ENCODE results near the gene TM9SF3. TPM values are rescaled to one million over a fixed set of nuclear protein-coding genes. Genes with fewer than 3 reads are reported as not detected.

Gene TM9SF3
- total and polyA plus RNA-seq, 8 donors: 28.6 to 343 (median 72.2) TPM

DNA sequence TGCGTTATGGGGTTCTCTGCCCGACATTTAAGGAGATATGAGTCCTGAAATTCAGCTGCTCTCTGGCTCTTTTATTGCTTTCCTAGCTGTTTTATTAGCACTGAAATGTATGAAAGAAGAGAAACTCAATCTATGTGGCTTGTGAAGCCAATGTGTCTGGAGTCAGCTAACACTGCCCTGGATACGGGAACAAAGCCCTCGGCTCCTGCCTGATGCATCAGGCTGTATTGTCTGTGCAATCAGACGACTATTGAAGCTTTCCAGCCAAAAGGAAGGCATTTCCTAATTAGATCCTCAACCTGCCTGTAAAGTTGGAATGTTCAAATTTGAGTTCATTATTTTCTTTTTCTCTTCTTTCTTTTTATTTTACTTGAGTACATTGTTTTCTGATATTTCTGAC is 22.0 kb upstream of the TM9SF3 start:
- WGBS, 5 donors: 44 to 62% (median 46%) methylated on average over 5 of the region's 5 CpGs

DNA sequence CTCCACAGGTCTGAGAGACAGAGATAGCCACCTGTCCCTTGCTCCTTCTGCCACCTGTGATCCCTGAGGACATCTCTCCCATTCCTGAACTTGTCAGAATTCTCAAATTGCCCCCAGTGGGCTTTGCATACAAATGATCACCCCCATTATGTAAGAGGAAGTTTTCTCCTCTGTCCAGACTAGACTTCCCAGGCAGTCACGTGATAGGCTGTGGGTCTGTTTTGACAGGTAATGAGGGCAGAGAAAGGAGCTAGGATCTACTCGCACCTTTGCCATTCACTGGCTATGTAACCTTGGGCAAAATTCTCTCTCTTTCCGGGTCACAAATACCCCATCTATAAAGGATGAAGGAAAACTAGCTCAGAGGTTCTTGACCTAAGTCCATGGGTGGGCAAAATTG is 21.4 kb upstream of the TM9SF3 start:
- H3K4me3 ChIP-seq: no peak overlapping the region
- no peaks in the 10 kb centered on the region for H3K36me3 ChIP-seq
- no peaks in the 10 kb centered on the region for H3K27me3 ChIP-seq
- no peak for DNase-seq
- H3K9me3 ChIP-seq: no peaks in the 10 kb centered on the region
- peaks cover 16 to 46% (median 31%) of the 10 kb centered on the region in 4 donors for H3K4me1 ChIP-seq
- TF ChIP-seq, protein P1, sequence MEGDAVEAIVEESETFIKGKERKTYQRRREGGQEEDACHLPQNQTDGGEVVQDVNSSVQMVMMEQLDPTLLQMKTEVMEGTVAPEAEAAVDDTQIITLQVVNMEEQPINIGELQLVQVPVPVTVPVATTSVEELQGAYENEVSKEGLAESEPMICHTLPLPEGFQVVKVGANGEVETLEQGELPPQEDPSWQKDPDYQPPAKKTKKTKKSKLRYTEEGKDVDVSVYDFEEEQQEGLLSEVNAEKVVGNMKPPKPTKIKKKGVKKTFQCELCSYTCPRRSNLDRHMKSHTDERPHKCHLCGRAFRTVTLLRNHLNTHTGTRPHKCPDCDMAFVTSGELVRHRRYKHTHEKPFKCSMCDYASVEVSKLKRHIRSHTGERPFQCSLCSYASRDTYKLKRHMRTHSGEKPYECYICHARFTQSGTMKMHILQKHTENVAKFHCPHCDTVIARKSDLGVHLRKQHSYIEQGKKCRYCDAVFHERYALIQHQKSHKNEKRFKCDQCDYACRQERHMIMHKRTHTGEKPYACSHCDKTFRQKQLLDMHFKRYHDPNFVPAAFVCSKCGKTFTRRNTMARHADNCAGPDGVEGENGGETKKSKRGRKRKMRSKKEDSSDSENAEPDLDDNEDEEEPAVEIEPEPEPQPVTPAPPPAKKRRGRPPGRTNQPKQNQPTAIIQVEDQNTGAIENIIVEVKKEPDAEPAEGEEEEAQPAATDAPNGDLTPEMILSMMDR (IDR thresholded peaks at IDR 0.05): no peak
- TF ChIP-seq POLR2AphosphoS5 (IDR thresholded peaks at IDR 0.05) (no peak), EP300 (IDR thresholded peaks at IDR 0.05) (no peak), POLR2A (IDR thresholded peaks at IDR 0.05) (no peak)
- intact Hi-C loops (cut with DNase I; ENCODE audit: low total_unique reads): no loop called here
- WGBS, 5 donors: 47 to 69% (median 51%) methylated on average over 3 of the region's 3 CpGs
- H3K27ac ChIP-seq: no peak overlapping the region

More for the DNA sequence above, 22.0 kb upstream of the TM9SF3 start:
- Histone ChIP-seq H3K27me3 (no peaks in the 10 kb centered on the region), H3K4me3 (no peak overlapping the region), H3K27ac (peak overlapping the region in 4 of 5 donors; percentile 20 to 88 (median 82)), H3K4me1 (peaks cover 16 to 49% (median 37%) of the 10 kb centered on the region in 4 donors), H3K36me3 (no peaks in the 10 kb centered on the region), H3K9me3 (no peaks in the 10 kb centered on the region)
- DNase-seq: no peak
- no peak for TF ChIP-seq POLR2AphosphoS5 (IDR thresholded peaks at IDR 0.05)
- TF ChIP-seq EP300 (IDR thresholded peaks at IDR 0.05): no peak
- no peak for TF ChIP-seq POLR2A (IDR thresholded peaks at IDR 0.05)
- TF ChIP-seq, protein P1 (IDR thresholded peaks at IDR 0.05): no peak
- intact Hi-C loops (cut with DNase I; ENCODE audit: low total_unique reads): no loop called here

DNA sequence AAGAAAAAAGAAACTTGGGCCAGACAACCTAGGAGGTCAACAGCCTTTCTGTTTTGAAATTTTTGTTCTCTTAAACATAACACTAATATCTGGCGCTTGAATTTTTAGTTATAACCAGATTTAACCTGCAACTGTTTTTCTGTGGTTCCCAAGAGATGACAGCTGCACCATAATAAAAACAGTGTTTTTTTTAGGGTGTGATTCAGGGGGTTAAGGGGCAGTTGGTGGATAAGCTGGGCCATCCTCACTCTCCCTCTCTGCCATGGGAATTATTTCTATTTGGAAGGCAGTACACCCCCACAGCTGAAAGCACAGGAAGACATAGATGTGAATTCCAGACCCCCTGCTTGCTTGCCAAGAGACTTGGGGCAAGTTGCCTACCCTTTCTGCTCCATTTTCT is 20.1 kb upstream of the TM9SF3 start:
- DNase-seq: no peak
- Histone ChIP-seq H3K36me3 (peaks cover 0 to 8% (median 0%) of the 10 kb centered on the region in 4 donors), H3K27me3 (no peaks in the 10 kb centered on the region), H3K4me3 (no peak overlapping the region), H3K9me3 (no peaks in the 10 kb centered on the region), H3K27ac (no peak overlapping the region), H3K4me1 (peaks cover 10 to 42% (median 30%) of the 10 kb centered on the region in 4 donors)
- WGBS, 5 donors: 90 to 95% (median 93%) methylated on average over 1 of the region's 1 CpG
- TF ChIP-seq EP300 (IDR thresholded peaks at IDR 0.05) (no peak), POLR2AphosphoS5 (IDR thresholded peaks at IDR 0.05) (no peak), POLR2A (IDR thresholded peaks at IDR 0.05) (no peak)
- TF ChIP-seq, protein P1 (IDR thresholded peaks at IDR 0.05): no peak
- intact Hi-C loops (cut with DNase I; ENCODE audit: low total_unique reads): no loop called here

DNA sequence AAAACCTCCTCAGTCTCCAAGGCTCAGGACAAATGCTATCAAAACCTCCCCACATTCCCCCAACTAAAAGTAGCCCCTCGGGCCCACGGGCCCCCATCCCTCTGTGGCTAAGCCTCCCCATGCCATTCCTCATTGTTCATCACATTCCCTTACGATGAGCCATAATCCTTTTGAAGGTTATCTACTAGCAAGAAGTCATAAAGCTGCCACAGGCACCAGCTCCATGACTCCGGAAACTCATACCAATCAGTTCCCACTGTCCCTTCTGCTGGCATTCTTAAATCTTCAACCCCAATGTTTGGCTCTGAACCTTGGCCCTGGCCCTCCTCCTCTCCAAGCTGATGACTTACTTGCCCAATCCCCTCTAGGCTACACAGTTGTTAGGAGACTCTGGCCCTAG is 19.4 kb upstream of the TM9SF3 start:
- peaks cover 0 to 14% (median 0%) of the 10 kb centered on the region in 4 donors for H3K36me3 ChIP-seq
- 85 to 96% (median 90%) methylated on average over 4 of the region's 4 CpGs for WGBS, 5 donors
- intact Hi-C loops (cut with DNase I; ENCODE audit: low total_unique reads): no loop called here
- H3K27me3 ChIP-seq: no peaks in the 10 kb centered on the region
- H3K4me3 ChIP-seq: no peak overlapping the region
- DNase-seq: no peak
- no peak overlapping the region for H3K27ac ChIP-seq
- TF ChIP-seq POLR2AphosphoS5 (IDR thresholded peaks at IDR 0.05) (no peak), POLR2A (IDR thresholded peaks at IDR 0.05) (no peak), EP300 (IDR thresholded peaks at IDR 0.05) (no peak)
- TF ChIP-seq, protein P1 (IDR thresholded peaks at IDR 0.05): no peak
- H3K9me3 ChIP-seq: no peaks in the 10 kb centered on the region
- H3K4me1 ChIP-seq: peaks cover 6 to 40% (median 27%) of the 10 kb centered on the region in 4 donors
